Activated CD8-positive, alpha-beta T cell treated with anti-CD3 and anti-CD28 coated beads, Interleukin-2, amount 10 ng/mL, durations not matched to agents 7 days and 5 days (primary cell): ENCODE data around the gene PCID2. TPM values are rescaled to one million over a fixed set of nuclear protein-coding genes. Genes with fewer than 3 reads are reported as not detected.

Experiments used
- ATAC-seq: fragments of 150-1000 bp; cut with Tn5 transposase; one replicate; pipeline ENCODE4 v1.10.0; 2021; ENCODE audit warnings: moderate library complexity
- CTCF ChIA-PET: fragments of 350-600 bp; sonication (Branson Sonifier 250); formaldehyde crosslinking; loops from one replicate; lab custom pipeline; 2021; ENCODE audit warnings: antibody characterized with exemption; lab: Charles Lee
- POLR2A ChIA-PET: fragments of 350-600 bp; sonication (Branson Sonifier 250); formaldehyde crosslinking; loops from one replicate; lab custom pipeline; 2021; ENCODE audit warnings: antibody characterized with exemption; lab: Charles Lee
- DNase-seq: peaks from one replicate; pipeline ENCODE4 v3.0.0-alpha.2; 2020
- H3K27ac Mint-ChIP-seq: one replicate; pipeline ENCODE4 v1.8.0; 2021; ENCODE audit warnings: mild to moderate bottlenecking, mixed read lengths
- H3K27me3 Mint-ChIP-seq: one replicate; pipeline ENCODE4 v1.8.0; 2021; ENCODE audit warnings: low read depth, mixed read lengths
- H3K36me3 Mint-ChIP-seq: one replicate; pipeline ENCODE4 v1.8.0; 2021; ENCODE audit warnings: low read depth, mixed read lengths
- H3K4me1 Mint-ChIP-seq: one replicate; pipeline ENCODE4 v1.8.0; 2021; ENCODE audit warnings: low read depth, mixed read lengths
- H3K4me3 Mint-ChIP-seq: one replicate; pipeline ENCODE4 v1.8.0; 2021; ENCODE audit warnings: mild to moderate bottlenecking, mixed read lengths
- H3K9me3 Mint-ChIP-seq: one replicate; pipeline ENCODE4 v1.8.0; 2022; ENCODE audit warnings: mixed read lengths; ENCODE audit not compliant: insufficient read depth
- total RNA-seq, 2 experiments: library from RNA; stranded (reverse); gene quantifications; one replicate each; pipeline ENCODE4 v1.2.3, GENCODE V29; 2021

PCID2 gene
- total RNA-seq, 2 experiments from 2014 or later = 49.3 to 52.4 TPM

DNA sequence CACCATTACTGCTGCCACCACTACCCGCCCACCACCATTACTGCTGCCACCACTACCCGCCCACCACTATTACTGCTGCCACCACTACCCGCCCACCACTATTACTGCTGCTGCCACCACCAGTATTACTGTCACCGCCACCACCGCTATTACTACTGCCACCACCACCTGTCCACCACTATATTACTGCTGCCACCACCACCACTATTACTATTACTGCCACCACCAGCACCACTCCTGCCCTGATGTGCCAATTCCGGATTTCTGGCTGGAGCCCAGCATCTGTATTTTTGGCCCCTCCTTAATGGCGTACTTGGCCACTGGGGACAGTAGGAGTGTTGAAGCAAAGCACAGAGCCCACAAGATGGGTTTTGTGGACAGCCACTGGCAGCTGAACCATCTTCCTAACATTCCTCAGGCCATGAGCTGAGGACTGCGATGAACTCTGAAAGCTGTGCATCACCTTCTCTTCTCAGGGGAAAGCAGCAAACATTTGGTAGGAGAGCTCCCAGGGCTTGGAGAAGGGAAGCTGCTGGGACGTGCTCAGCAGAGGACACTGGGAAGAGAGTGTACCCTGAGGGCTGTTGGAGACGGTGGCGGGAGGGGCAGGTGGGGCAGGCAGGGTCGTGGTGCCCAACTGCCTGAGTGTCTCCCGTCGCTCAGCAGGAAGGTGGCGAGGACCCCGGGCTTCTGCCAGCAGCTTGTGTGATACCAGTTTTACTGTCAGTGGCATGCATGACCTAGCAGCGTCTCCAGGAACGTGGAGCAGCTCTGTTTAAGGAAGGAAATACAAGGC lies 23.9 kb upstream of the PCID2 start:
- no peak overlapping the region for H3K27ac Mint-ChIP-seq
- ChIA-PET CTCF (interaction anchor here (0.7 kb wide), 1 partner anchor 290 kb away, joined by 3 read pairs; no protein-coding TSS in a partner anchor), POLR2A (interaction anchor here (0.7 kb wide), 1 partner anchor 23 kb away, joined by 3 read pairs; the partner anchor contains the start of gene CUL4A)
- peaks cover 38% of the 10 kb centered on the region for H3K36me3 Mint-ChIP-seq
- no peak overlapping the region for H3K4me3 Mint-ChIP-seq
- no peaks in the 10 kb centered on the region for H3K9me3 Mint-ChIP-seq
- ATAC-seq (no peak), DNase-seq (no peak)
- H3K4me1 Mint-ChIP-seq = no peaks in the 10 kb centered on the region
- H3K27me3 Mint-ChIP-seq = no peaks in the 10 kb centered on the region

DNA sequence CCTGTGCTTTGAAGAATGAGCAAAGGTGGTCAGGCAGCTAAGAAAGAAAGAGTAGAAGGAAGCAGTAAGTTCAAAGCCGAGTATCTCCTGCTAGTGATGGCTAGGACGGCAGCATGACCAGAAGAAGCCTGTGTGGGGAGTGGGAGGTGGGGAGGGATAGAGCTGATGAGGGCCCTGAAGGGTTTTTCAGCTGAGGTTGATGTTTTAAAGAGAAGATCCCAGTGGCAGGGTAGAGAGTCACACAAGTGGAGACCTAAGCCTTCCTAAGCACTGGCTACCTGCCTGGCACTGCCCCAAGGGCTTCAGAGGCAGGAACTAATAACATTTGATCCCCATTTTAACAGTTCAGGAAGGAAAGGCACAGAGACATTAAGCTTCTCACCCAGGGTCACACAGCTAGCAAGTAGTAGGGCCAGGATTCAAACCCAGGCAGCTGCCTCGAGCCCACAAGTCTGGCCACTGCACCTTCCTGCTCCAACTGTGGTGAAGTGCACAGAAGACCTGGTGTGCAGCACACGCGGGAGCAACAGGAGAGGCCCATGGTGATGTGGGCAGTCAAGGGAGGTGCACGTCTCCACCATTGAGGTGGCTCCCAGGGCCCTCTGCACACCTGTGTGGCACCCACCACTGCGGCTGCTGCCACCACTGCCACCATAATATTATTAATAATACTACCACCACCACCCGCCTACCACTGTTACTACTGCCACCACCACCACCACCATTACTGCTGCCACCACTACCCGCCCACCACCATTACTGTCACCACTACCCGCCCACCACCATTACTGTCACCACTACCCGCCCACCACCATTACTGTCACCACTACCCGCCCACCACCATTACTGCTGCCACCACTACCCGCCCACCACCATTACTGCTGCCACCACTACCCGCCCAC lies 23.1 kb upstream of the PCID2 start:
- Mint-ChIP-seq H3K9me3 (no peaks in the 10 kb centered on the region), H3K27ac (peak overlapping the region; percentile 19)
- CTCF ChIA-PET = no interaction called here

DNA sequence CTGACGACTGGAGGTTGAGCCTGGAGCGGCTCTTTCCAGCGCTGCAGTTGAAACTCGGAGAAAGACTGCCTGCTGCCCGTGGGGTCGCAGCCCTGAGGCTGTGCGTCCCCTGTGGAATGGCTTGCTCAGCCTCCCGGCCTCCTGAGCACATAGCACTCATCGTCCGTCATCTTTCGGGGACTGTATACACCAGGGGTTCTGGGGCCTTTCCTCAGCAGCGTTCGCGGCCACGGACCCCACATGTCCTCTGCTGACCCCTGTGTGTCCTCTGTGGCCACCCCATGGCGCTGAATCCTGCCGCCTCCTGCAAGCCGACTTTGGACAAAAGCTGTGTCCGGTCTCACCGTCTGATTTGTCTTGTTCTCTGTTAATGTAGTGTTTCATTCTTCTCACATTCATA lies 21.3 kb upstream of the PCID2 start:
- no peaks in the 10 kb centered on the region for H3K27me3 Mint-ChIP-seq
- no peak overlapping the region for H3K27ac Mint-ChIP-seq
- ChIA-PET CTCF (no interaction called here), POLR2A (no interaction called here)
- no peak for ATAC-seq
- H3K4me3 Mint-ChIP-seq = no peak overlapping the region
- DNase-seq = no peak
- H3K9me3 Mint-ChIP-seq = no peaks in the 10 kb centered on the region
- no peaks in the 10 kb centered on the region for H3K4me1 Mint-ChIP-seq
- peaks cover 33% of the 10 kb centered on the region for H3K36me3 Mint-ChIP-seq

More for the DNA sequence above, 23.1 kb upstream of the PCID2 start:
- H3K36me3 Mint-ChIP-seq = peaks cover 34% of the 10 kb centered on the region
- no peak overlapping the region for H3K4me3 Mint-ChIP-seq
- POLR2A ChIA-PET = no interaction called here
- H3K27me3 Mint-ChIP-seq = no peaks in the 10 kb centered on the region
- ATAC-seq (no peak), DNase-seq (no peak)
- H3K4me1 Mint-ChIP-seq = no peaks in the 10 kb centered on the region

DNA sequence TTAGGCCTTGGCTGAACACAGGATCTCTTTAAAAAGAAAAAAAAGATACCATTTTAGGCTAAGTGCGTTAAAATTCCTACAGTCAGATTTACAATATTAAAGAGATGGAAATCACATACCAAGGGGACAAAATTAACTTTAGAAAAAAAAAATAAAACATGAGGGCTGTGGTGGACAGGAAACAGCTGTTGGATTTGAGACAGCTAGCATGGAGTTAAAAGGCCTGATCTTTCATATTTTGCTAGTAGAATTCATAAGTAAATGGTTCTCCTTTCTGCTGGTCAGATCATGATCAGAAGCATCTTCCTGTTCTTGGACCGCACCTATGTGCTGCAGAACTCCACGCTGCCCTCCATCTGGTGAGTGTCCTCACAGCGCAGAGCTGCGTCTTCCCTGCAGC lies 20.7 kb upstream of the PCID2 start:
- no peaks in the 10 kb centered on the region for H3K4me1 Mint-ChIP-seq
- no peak overlapping the region for H3K4me3 Mint-ChIP-seq
- POLR2A ChIA-PET = interaction anchor here (0.6 kb wide), 1 partner anchor 71 kb away, joined by 3 read pairs; the partner anchor contains the start of gene PROZ
- H3K36me3 Mint-ChIP-seq = peaks cover 35% of the 10 kb centered on the region
- H3K27ac Mint-ChIP-seq = no peak overlapping the region
- CTCF ChIA-PET = interaction anchor here (1.0 kb wide), 1 partner anchor 333 kb away, joined by 4 read pairs; no protein-coding TSS in a partner anchor
- no peaks in the 10 kb centered on the region for H3K27me3 Mint-ChIP-seq
- ATAC-seq (no peak), DNase-seq (no peak)
- H3K9me3 Mint-ChIP-seq = no peaks in the 10 kb centered on the region

- H3K36me3 Mint-ChIP-seq = peaks cover 48% of the 10 kb centered on the region
- peaks cover 7% of the 10 kb centered on the region for H3K4me1 Mint-ChIP-seq
- no peaks in the 10 kb centered on the region for H3K9me3 Mint-ChIP-seq
- ChIA-PET POLR2A (no interaction called here), CTCF (interaction anchor here (1.5 kb wide), 1 partner anchor 71 kb away, joined by 4 read pairs; the partner anchor contains the start of gene LAMP1)
- no peak for ATAC-seq
- DNase-seq = no peak
- no peaks in the 10 kb centered on the region for H3K27me3 Mint-ChIP-seq
- H3K27ac Mint-ChIP-seq = peak overlapping the region; percentile 25
- H3K4me3 Mint-ChIP-seq = no peak overlapping the region
Observed at GRCh38 chr13:113226873-113227450, 18.5 kb upstream of the PCID2 start.

- no peaks in the 10 kb centered on the region for H3K27me3 Mint-ChIP-seq
- no peak overlapping the region for H3K27ac Mint-ChIP-seq
- ATAC-seq (no peak), DNase-seq (no peak)
- ChIA-PET POLR2A (no interaction called here), CTCF (no interaction called here)
- peaks cover 11% of the 10 kb centered on the region for H3K4me1 Mint-ChIP-seq
- H3K4me3 Mint-ChIP-seq = no peak overlapping the region
- H3K9me3 Mint-ChIP-seq = no peaks in the 10 kb centered on the region
- peaks cover 49% of the 10 kb centered on the region for H3K36me3 Mint-ChIP-seq
Observed at GRCh38 chr13:113225515-113225914, 17.0 kb upstream of the PCID2 start.

GRCh38 chr13:113224486-113224885 lies 16.0 kb upstream of the PCID2 start:
- no peaks in the 10 kb centered on the region for H3K27me3 Mint-ChIP-seq

GRCh38 chr13:113223070-113223469 lies 14.6 kb upstream of the PCID2 start:
- ChIA-PET CTCF (interaction anchor here (1.1 kb wide), 1 partner anchor 280 kb away, joined by 3 read pairs; no protein-coding TSS in a partner anchor), POLR2A (no interaction called here)
- no peak for DNase-seq
- H3K9me3 Mint-ChIP-seq = no peaks in the 10 kb centered on the region
- H3K27ac Mint-ChIP-seq = no peak overlapping the region
- no peak overlapping the region for H3K4me3 Mint-ChIP-seq
- H3K36me3 Mint-ChIP-seq = peaks cover 39% of the 10 kb centered on the region
- no peak for ATAC-seq
- no peaks in the 10 kb centered on the region for H3K27me3 Mint-ChIP-seq
- peaks cover 11% of the 10 kb centered on the region for H3K4me1 Mint-ChIP-seq

More at GRCh38 chr13:113224486-113224885, 16.0 kb upstream of the PCID2 start:
- ATAC-seq (no peak), DNase-seq (no peak)
- Mint-ChIP-seq H3K9me3 (no peaks in the 10 kb centered on the region), H3K4me1 (peaks cover 11% of the 10 kb centered on the region), H3K4me3 (no peak overlapping the region), H3K36me3 (peaks cover 47% of the 10 kb centered on the region), H3K27ac (no peak overlapping the region)
- ChIA-PET POLR2A (no interaction called here), CTCF (no interaction called here)

GRCh38 chr13:113220877-113221276 lies 12.4 kb upstream of the PCID2 start:
- Mint-ChIP-seq H3K4me3 (no peak overlapping the region), H3K36me3 (peaks cover 32% of the 10 kb centered on the region), H3K27me3 (no peaks in the 10 kb centered on the region), H3K27ac (no peak overlapping the region), H3K9me3 (no peaks in the 10 kb centered on the region), H3K4me1 (peaks cover 11% of the 10 kb centered on the region)
- ChIA-PET POLR2A (interaction anchor here (0.9 kb wide), 1 partner anchor 11 kb away, joined by 3 read pairs; the partner anchor contains the start of gene CUL4A), CTCF (no interaction called here)
- DNase-seq (no peak), ATAC-seq (no peak)

- no peak overlapping the region for H3K27ac Mint-ChIP-seq
- ChIA-PET POLR2A (no interaction called here), CTCF (no interaction called here)
- no peak overlapping the region for H3K4me3 Mint-ChIP-seq
- ATAC-seq (no peak), DNase-seq (no peak)
- peaks cover 32% of the 10 kb centered on the region for H3K36me3 Mint-ChIP-seq
- no peaks in the 10 kb centered on the region for H3K9me3 Mint-ChIP-seq
- H3K4me1 Mint-ChIP-seq = peaks cover 11% of the 10 kb centered on the region
- H3K27me3 Mint-ChIP-seq = no peaks in the 10 kb centered on the region
Observed at GRCh38 chr13:113220141-113220598, 11.7 kb upstream of the PCID2 start.

- peaks cover 25% of the 10 kb centered on the region for H3K36me3 Mint-ChIP-seq
Observed at GRCh38 chr13:113219256-113219940, 10.9 kb upstream of the PCID2 start.

More at GRCh38 chr13:113219256-113219940, 10.9 kb upstream of the PCID2 start:
- no peaks in the 10 kb centered on the region for H3K27me3 Mint-ChIP-seq
- DNase-seq = no peak
- no peak for ATAC-seq
- H3K9me3 Mint-ChIP-seq = no peaks in the 10 kb centered on the region
- peaks cover 11% of the 10 kb centered on the region for H3K4me1 Mint-ChIP-seq
- POLR2A ChIA-PET = no interaction called here
- H3K27ac Mint-ChIP-seq = no peak overlapping the region
- no peak overlapping the region for H3K4me3 Mint-ChIP-seq
- CTCF ChIA-PET = interaction anchor here (1.8 kb wide), 1 partner anchor 10 kb away, joined by 4 read pairs; the partner anchor contains the start of gene CUL4A
